GM18909 (cell line): ENCODE data around the gene HMG20A.

Experiments
- ATAC-seq: cut with Tn5 transposase; IDR thresholded peaks from one replicate; pipeline ENCODE4 v1.9.1; 2021; ENCODE audit warnings: mild to moderate bottlenecking; ENCODE audit not compliant: unreplicated experiment, poor library complexity

The HMG20A gene

DNA sequence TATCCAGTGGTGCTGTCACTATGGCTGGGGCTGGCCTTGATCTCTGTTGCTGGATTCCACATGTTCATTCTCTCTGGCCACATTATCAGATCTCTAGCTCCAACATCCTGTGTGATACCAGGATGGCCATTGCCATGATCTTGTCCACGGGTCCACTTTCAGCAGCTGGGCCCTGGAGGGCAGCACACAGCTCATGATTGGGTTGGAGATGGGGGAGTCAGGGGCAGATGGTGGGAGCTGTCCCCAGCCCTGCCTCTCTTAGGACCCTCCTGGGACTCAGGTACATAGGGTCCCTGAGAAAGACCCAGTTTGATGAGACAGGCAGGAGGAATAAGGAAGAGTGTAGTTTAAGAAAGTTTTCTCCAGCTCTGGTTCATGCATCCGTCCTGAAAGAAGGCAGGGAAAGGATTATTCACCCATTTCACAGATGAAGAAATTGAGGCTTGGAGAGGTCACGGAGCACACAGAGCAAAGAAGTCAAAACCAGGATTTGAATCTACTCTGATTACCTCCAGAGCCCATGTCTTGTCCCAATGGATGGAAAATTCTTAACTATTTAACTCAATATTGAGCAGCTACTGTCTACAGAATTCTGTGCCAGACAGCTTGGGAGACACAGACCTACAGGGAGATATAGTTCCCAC, 111.5 kb downstream of the HMG20A start:
- ATAC-seq = no peak

DNA sequence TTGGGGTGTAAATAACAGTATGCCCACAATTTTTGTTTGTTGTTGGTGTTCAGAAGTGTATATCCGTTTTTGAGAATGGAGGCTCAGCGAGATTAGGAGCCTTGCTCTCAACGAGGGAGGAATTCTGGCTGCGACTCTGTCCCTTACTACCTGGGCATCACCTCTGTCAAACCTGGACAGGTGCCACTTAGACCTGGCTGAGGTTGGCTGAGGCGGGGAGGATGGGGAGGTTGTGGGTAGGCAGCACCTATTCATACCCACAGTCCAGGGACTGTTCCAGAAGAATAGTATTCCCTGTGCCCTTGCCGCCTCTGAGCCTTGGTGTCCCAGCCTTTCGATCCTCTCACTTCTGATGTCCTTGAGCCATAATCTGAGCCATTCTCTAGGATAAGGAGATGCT, 112.2 kb downstream of the HMG20A start:
- no peak for ATAC-seq

DNA sequence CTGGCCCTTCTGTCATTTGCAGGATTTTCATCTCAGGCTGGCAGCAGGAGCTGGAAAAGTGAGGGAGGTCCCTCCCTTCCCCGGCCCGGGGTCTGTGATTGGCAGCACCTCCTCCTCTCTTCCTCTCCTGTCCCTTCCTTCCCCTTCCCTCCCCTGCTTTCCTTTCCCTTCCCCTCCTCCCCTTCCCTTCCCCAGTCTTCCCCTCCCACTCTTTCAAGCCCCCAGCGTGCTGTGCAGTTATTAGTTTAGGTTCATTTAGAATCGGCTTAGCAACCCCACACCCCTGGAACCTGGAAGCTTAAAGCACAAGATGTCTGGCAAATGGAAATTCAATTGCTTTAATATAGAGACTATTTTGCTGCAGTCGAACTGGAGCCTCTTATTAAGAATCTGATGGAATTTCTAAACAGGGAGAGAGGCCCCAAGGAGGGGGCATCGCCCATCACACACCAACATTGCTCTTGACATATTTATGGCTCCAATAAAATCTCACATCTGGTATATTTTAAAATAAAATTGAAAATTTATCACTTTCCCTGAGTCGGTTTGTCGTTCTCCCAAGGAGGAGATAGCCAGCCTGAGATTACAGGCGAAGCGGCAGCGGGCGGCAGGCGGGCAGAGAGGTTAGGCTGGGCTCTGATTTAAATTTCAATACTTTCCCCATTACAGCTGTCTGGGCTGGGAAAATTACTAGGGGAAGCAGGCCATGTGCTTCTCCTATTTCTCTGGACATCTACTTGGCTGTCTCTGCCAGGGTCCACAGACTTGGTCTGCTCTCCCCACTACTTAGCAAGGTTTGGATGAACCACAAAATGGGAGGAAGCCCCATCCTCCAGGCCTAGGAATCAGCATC, 113.1 kb downstream of the HMG20A start:
- no peak for ATAC-seq
